Esophagus squamous epithelium (tissue), 4 donors: ENCODE data around the gene ZNF436.

Source experiments
- POLR2A ChIP-seq, 4 donors: fragments of 450-650 bp; IDR thresholded peaks; one replicate each; pipeline ENCODE4 v1.6.1; 2017; ENCODE audit warnings: antibody characterized with exemption in 4 of 4, mild to moderate bottlenecking in 4 of 4, moderate library complexity in 3 of 4
- TF ChIP-seq, protein P1 (sequence below), 6 experiments: fragments of 450-650 bp in 4 of 6; fragments of 200-600 bp in 2 of 6; sonication (generic) in 2 of 6; IDR thresholded peaks; one replicate each; pipeline ENCODE4 v1.5.1; 2016 to 2019; ENCODE audit warnings: antibody characterized with exemption in 6 of 6, mild to moderate bottlenecking in 4 of 6, moderate library complexity in 4 of 6

GRCh38 chr1:23392125-23392855 lies 22.7 kb upstream of the ZNF436 start:
- TF ChIP-seq, protein P1, sequence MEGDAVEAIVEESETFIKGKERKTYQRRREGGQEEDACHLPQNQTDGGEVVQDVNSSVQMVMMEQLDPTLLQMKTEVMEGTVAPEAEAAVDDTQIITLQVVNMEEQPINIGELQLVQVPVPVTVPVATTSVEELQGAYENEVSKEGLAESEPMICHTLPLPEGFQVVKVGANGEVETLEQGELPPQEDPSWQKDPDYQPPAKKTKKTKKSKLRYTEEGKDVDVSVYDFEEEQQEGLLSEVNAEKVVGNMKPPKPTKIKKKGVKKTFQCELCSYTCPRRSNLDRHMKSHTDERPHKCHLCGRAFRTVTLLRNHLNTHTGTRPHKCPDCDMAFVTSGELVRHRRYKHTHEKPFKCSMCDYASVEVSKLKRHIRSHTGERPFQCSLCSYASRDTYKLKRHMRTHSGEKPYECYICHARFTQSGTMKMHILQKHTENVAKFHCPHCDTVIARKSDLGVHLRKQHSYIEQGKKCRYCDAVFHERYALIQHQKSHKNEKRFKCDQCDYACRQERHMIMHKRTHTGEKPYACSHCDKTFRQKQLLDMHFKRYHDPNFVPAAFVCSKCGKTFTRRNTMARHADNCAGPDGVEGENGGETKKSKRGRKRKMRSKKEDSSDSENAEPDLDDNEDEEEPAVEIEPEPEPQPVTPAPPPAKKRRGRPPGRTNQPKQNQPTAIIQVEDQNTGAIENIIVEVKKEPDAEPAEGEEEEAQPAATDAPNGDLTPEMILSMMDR (IDR thresholded peaks at IDR 0.05) = no peak
- no peak for TF ChIP-seq POLR2A (IDR thresholded peaks at IDR 0.05)
